Anterior cingulate cortex (tissue), 58 donors: Measurements from ENCODE around the gene CAV1.

Experiments
- DNase-seq, 58 donors: peaks; one replicate each; lab custom pipeline; 2025; lab: John Stamatoyannopoulos, UW

Gene CAV1

GRCh38 chr7:116527521-116527920 is 2.7 kb downstream of the CAV1 start:
- no peak for DNase-seq

- peak in 3 of 58 donors; percentile 1 to 22 (median 16) for DNase-seq
These were observed 3.4 kb downstream of the CAV1 start for GRCh38 chr7:116528008-116528789.

- DNase-seq: no peak
These were observed 4.4 kb downstream of the CAV1 start for GRCh38 chr7:116529250-116529649.

GRCh38 chr7:116530107-116530820 is 5.4 kb downstream of the CAV1 start:
- no peak for DNase-seq

DNA sequence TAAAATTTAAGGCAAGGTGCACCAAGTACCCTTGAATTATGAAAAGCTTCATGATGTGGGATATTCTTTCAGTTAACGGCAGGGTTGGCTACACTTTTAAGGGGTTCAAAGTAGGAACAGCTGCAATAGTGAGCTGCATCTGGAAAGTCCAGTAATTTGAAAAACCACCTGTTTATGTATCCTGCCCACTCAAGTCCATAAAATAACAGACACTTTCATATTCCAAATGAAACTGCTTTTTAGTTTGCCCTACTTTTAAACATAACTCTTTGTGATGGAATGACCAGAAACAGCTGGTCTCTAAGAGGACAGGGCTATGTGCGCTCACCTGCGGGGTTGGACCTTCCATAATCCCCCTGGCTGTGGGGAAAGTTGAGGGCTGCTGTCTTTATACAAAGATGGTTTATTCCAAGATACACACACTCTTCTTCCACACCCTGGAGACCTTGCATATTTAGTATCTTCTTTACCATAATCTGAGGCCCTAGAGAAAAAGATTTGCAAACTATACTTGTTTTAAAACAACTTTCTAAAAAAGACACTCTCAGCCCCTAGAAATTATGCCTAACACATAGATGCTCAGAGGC is 7.4 kb downstream of the CAV1 start:
- DNase-seq: no peak

DNA sequence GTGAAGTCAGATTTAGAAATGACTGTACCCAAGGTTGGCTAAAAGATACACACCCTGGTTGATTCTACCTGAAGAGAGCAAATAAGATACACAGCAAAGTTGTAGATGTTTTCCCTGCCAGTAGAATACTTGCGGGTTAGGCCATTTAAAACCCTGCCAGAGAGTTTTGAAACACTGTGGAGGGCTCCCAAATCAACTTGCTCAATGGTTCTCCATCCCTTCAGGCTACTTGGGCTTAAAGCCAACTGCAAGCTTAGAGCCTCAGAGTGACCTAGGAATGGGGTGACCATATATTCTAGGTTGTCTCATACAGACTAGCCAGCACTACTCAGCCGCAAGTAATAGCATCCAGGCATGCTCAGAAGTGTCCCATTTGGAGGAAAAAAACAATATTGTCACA is 10.0 kb downstream of the CAV1 start:
- no peak for DNase-seq

DNA sequence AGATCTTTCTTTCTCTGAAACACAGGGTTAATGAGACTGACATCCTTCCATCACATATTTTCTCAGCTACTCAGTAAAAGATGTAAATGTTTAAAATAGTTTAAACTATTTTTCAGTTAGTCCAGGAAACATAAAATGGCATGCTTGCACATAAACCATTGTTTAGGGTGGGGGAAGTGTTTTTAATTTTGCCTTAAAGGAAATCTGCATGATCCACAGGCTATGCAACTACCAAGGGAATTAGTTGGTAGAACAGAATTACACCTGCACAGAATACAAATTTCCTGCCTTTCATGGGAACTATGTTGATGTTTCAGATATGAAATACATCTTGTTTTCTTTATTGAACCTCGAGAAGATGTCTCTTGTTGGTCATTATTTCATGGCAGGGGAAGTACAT is 10.6 kb downstream of the CAV1 start:
- DNase-seq: no peak

DNA sequence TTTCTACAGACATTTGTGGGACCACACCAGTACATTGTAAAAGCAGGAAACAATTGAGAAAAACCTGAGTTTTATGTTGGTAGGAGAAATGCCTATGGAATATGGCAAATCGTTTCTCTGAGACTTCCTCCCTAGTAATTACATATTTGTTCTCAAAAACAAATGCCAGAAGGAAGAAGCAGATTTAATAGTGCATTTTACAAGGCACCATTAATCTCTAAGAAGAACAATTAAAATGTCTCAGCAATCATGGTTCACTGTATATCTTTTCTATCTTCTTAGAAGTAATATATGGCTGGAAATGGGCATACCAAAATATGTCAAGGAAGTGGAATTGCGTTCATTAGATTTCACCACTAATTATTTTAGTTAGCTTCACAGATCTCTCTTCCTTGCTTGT is 13.3 kb downstream of the CAV1 start:
- DNase-seq: no peak

DNA sequence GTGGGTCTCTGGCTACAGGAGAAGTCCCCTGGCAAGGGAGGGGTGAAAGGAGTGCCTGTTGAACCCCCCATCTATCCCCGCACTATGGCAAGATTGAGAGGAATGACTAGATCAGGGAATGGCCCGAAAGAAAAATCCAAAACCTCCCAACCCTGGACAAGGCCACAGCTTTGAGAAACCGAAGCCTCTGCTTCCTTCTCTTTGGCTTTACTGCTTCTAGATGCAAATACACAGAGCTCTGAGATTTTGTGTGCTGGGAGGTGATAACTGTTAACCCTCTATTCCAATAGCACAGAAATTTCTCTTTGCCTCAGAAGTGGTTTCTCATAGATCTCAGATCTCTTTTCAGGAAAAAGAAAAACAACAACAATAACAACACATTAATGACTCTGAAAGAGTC is 15.0 kb downstream of the CAV1 start:
- DNase-seq: no peak

DNA sequence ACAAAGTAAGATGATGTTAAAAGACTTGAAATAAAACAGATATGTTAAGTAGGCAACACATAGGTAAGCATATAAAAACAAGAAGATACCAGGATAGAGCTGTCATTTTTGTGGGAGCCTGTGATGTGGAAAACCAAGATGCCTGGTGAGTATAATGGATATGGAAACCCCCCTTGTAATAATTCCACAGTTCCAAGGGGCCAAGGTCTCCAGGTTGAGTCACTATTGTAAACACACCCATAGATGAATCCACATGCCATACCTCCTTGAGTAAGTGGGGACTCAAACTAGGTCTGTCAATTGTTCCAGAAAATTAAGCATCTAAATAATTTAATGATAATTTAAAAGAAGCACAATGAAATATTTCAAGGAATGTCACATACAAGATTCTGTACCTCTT is 15.9 kb downstream of the CAV1 start:
- DNase-seq: no peak

DNA sequence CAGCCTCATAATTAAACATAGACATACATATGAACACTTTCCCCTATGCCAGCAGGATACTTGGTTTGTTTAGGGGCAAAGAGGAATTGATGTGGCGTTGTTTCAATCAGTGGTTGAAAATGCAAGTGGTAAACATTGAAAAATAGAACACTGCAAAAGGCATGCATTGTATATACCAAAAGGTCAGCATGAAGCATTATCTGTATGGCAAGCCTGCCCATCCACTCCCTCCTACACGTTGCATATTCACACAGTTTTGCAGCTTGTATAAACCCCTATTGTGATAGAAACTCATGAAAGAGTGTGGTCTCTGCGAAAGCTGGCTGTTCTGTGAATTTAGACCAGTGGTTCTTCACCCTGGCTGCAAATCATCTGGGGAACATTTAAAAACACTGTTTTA is 17.1 kb downstream of the CAV1 start:
- no peak for DNase-seq

DNA sequence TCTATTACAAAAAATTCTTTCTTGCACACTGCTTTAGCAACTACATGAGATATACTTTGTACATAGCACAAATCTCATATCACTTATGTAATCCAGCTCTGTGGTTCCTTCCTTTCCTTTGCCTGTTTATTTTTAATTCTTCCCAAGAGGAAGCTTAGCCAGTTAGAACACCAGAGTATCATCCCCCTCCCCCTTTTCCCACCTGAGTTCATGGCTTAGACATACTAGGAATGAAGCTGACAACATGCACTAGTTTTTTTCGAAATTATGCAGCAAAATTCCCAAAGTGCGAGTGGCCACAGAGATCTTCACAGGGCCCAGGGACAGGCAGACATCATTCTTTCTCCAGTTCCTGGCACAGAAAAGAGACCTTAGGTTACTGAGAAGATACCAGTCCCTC is 17.8 kb downstream of the CAV1 start:
- DNase-seq: no peak

DNA sequence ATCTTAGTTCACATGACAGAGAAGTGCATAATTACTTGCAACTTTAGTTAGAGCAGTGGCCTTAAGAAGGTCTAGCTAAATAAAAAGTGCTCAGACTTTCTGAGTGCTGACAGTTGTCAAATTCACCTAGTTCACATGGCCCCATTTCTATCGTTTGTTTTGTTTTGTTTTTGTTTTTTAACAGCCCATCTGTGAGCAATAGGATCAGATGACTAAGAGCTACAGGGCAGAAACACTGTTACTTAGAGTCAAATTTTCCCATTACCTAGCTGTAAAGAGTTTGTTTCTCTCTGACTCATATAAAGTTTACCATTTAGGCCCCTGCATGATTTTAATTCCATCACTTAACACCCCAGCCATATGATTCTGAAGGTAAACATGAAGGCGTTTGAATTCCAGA is 18.8 kb downstream of the CAV1 start:
- DNase-seq: no peak

- DNase-seq: no peak
These were observed 19.7 kb downstream of the CAV1 start for GRCh38 chr7:116544487-116544886.

DNA sequence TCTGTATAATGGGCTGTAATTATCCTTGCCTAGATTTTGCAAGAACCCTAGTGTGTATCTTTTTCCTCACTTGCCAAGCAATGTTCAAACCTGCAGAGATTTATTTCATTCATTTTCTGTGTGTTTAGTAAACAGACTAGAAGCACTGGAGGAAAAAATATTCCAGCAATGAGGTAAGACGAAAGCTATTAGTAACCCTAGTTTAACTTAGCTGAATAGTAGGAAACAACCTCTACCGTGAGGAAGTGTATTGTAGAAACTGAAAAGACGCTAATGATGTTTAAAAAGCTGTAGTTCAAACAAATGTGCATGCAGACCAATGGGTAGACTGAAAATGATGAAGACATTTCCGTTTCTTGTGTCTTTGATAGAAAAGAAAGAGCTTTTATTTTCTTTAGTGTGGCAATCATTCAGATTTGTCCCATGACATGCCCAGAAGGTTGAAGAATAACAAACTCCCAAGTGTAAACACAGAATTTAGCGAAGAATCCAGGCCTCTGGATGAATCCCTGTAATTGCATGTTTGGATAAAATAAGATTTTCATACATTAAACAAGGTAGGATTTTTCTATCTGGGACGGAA is 20.7 kb downstream of the CAV1 start:
- DNase-seq: peak in 1 of 58 donors; percentile 7

GRCh38 chr7:116546054-116546453 is 21.2 kb downstream of the CAV1 start:
- no peak for DNase-seq

DNA sequence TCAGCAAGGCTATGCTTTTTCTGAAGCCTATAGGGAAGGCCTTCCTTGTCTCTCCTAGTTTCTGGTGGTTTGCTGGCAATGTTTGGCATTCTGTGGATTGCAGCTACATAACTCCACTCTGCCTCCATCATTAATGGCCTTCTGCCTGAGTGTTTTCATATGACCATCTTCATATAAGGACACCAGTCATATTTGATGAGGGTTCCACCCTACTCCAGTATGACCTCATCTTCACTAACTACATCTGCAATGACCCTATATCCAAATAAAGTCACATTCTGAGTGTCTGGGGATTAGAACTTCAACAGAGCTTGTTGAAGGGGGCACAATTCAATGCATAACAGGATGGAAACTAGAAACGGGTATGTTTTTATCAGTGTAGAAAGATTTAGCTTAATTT is 22.1 kb downstream of the CAV1 start:
- DNase-seq: no peak

DNA sequence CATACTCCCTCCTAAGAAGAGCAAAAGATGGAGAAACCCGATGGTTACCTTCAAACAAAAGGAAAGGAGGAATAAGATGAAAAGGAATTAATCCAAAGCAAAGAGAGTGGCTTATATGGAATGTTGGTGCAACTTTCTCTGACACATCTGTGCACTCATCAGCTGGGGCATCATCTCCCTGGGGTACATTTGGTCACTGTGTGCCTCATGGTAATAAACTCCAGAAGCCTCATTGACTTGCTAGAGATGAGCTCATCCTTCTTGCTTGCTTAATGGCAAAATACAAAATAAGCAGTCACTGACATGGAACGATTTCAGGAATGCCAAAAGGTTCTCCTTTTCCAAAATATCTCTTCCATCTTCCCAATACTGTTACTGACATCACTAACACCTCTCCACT is 22.5 kb downstream of the CAV1 start:
- DNase-seq: no peak

DNA sequence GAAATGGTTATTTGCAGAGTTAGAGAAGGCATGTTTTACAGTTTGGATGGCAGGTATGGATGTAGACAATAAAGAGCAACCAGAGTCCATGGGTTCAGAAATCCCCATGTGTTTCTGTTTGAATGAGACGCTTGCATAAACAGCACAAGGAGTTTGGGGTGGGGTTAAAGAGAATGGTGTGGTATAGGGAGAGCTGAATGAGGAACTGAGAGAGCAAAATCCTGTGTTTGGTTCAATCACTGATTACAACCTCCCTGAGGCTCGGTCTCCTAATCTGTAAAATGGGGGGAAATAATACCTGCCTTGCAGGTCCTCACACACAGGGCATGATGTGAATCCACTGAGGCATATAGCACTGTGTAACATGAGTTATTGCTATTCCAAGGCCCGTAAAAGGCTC is 23.7 kb downstream of the CAV1 start:
- no peak for DNase-seq

GRCh38 chr7:116549370-116549769 is 24.5 kb downstream of the CAV1 start:
- no peak for DNase-seq

DNA sequence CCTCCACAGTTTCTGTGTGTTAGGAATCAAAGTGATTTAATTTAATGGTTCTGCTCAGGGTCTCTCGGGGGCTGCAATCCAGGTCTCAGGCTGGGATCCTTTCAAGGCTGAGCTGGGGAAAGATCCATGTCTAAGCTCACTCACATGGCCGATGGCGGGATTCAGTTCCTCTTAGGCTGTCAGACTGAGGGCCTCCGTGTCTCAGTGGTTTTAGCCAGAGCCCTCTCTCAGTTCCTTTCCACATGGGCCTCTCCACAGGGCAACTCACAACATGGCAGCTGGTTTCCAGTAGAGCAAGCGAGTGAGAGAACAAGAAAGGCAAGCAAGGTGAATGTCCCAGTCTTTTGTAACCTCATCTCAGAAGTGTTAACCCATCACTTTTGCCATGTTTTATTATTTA is 26.9 kb downstream of the CAV1 start:
- no peak for DNase-seq
